H1 (cell line): ENCODE results near the gene ASGR2.
"Not testable (repeated sequence)": the region's sequence is repeated elsewhere in the genome, so short reads cannot be mapped to it uniquely, and the experiment has no call there.

Source experiments
- BRCA1 ChIP-seq: IDR thresholded peaks from 2 replicates; pipeline ENCODE4 v1.6.1; 2012; ENCODE audit warnings: low read depth, low read length, improper control_type of control experiment
- CEBPB ChIP-seq: IDR thresholded peaks from 2 replicates; pipeline ENCODE4 v1.6.1; 2012; ENCODE audit warnings: low read depth, low read length
- CTCF ChIP-seq, 3 experiments: IDR thresholded peaks; 1 replicate in 2 of 3; 2 replicates in 1 of 3; pipeline versions ENCODE4 v1.5.1 to v1.6.1; 2011; ENCODE audit warnings: low read length in 3 of 3, mild to moderate bottlenecking in 3 of 3, inconsistent platforms in 2 of 3, low read depth in 1 of 3, moderate library complexity in 1 of 3; ENCODE audit not compliant: insufficient read depth in 1 of 3; ENCODE audit errors: control extremely low read depth in 1 of 3
- EGR1 ChIP-seq: IDR thresholded peaks from 2 replicates; pipeline ENCODE4 v1.6.1; 2011; ENCODE audit warnings: low read depth, low read length, borderline replicate concordance
- HDAC2 ChIP-seq, 2 experiments: fragments of 300-600 bp in 1 of 2; sonication (generic) in 1 of 2; IDR thresholded peaks; 2 replicates each; pipeline ENCODE4 v1.6.1; 2011 to 2012; ENCODE audit warnings: low read depth in 2 of 2, low read length in 2 of 2, mild to moderate bottlenecking in 2 of 2, moderate library complexity in 2 of 2, borderline replicate concordance in 1 of 2, inconsistent platforms in 1 of 2
- KDM5A ChIP-seq: fragments of 200-600 bp; IDR thresholded peaks from 2 replicates; pipeline ENCODE4 v1.7.1; 2012; ENCODE audit warnings: mild to moderate bottlenecking, low read length, inconsistent platforms, mixed read lengths
- POLR2A ChIP-seq, 2 experiments: IDR thresholded peaks; 1 replicate in 1 of 2; 2 replicates in 1 of 2; pipeline ENCODE4 v1.6.1; 2011; ENCODE audit warnings: low read depth in 2 of 2, low read length in 2 of 2, mild to moderate bottlenecking in 2 of 2; ENCODE audit errors: control extremely low read depth in 1 of 2

- not testable (repeated sequence) for TF ChIP-seq CTCF (IDR thresholded peaks at IDR 0.05; ENCODE audit: control extremely low read depth in 1 of 3, insufficient read depth in 1 of 3, low read depth in 1 of 3, low read length in 3 of 3); KDM5A; CEBPB; POLR2A (IDR thresholded peaks at IDR 0.05; ENCODE audit: control extremely low read depth in 1 of 2, low read depth in 2 of 2, low read length in 2 of 2); BRCA1; EGR1; HDAC2 (IDR thresholded peaks at IDR 0.05; ENCODE audit: borderline replicate concordance in 1 of 2, low read depth in 2 of 2, low read length in 2 of 2)
Observed at GRCh38 chr17:7091311-7092005, 23.2 kb downstream of the ASGR2 start.
